ENCODE measurements around the gene C8B.

Gene C8B

DNA sequence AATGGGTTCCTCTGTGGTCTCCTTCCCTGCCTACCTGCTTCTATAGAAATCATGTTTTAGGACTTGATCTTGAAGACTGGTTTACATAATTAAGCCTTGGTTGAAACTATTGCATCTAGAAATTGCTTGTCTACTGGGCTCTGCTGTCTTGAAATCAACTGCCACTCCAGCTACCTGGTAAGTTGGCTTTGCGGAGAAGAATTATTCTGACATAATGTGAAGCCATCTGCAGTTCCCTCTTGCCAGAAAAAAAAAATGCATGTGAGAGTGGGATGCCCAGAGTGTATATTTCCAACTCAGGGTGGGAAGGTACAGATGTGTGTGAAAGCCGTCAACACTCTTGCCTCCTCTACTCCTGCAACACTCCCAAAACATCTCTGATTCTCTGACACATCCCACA, 27.2 kb downstream of the C8B start:
- TF ChIP-seq POLR2AphosphoS5 (IDR thresholded peaks at IDR 0.05; ENCODE audit: low read depth) (no peak), GABPA (IDR thresholded peaks at IDR 0.05; ENCODE audit: low read depth) (no peak), SPI1 (IDR thresholded peaks at IDR 0.05; ENCODE audit: borderline replicate concordance, low read depth) (no peak)
- TF ChIP-seq, protein P1, sequence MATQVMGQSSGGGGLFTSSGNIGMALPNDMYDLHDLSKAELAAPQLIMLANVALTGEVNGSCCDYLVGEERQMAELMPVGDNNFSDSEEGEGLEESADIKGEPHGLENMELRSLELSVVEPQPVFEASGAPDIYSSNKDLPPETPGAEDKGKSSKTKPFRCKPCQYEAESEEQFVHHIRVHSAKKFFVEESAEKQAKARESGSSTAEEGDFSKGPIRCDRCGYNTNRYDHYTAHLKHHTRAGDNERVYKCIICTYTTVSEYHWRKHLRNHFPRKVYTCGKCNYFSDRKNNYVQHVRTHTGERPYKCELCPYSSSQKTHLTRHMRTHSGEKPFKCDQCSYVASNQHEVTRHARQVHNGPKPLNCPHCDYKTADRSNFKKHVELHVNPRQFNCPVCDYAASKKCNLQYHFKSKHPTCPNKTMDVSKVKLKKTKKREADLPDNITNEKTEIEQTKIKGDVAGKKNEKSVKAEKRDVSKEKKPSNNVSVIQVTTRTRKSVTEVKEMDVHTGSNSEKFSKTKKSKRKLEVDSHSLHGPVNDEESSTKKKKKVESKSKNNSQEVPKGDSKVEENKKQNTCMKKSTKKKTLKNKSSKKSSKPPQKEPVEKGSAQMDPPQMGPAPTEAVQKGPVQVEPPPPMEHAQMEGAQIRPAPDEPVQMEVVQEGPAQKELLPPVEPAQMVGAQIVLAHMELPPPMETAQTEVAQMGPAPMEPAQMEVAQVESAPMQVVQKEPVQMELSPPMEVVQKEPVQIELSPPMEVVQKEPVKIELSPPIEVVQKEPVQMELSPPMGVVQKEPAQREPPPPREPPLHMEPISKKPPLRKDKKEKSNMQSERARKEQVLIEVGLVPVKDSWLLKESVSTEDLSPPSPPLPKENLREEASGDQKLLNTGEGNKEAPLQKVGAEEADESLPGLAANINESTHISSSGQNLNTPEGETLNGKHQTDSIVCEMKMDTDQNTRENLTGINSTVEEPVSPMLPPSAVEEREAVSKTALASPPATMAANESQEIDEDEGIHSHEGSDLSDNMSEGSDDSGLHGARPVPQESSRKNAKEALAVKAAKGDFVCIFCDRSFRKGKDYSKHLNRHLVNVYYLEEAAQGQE (IDR thresholded peaks at IDR 0.05; ENCODE audit: insufficient replicate concordance, low read depth) = no peak
- TF ChIP-seq, protein P2, sequence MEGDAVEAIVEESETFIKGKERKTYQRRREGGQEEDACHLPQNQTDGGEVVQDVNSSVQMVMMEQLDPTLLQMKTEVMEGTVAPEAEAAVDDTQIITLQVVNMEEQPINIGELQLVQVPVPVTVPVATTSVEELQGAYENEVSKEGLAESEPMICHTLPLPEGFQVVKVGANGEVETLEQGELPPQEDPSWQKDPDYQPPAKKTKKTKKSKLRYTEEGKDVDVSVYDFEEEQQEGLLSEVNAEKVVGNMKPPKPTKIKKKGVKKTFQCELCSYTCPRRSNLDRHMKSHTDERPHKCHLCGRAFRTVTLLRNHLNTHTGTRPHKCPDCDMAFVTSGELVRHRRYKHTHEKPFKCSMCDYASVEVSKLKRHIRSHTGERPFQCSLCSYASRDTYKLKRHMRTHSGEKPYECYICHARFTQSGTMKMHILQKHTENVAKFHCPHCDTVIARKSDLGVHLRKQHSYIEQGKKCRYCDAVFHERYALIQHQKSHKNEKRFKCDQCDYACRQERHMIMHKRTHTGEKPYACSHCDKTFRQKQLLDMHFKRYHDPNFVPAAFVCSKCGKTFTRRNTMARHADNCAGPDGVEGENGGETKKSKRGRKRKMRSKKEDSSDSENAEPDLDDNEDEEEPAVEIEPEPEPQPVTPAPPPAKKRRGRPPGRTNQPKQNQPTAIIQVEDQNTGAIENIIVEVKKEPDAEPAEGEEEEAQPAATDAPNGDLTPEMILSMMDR (IDR thresholded peaks at IDR 0.05; ENCODE audit: insufficient read depth, low read length) = no peak
- no peak overlapping the region for H3K4me3 ChIP-seq (replicated peaks; ENCODE audit: insufficient read depth, low read length)
- H3K27me3 ChIP-seq (ENCODE audit: insufficient read depth, poor library complexity, severe bottlenecking) = peaks cover 3% of the 10 kb centered on the region
- no peak overlapping the region for H3K27ac ChIP-seq (replicated peaks)
- no peak for DNase-seq (ENCODE audit: low read depth in 1 of 2, low spot score in 1 of 2)

DNA sequence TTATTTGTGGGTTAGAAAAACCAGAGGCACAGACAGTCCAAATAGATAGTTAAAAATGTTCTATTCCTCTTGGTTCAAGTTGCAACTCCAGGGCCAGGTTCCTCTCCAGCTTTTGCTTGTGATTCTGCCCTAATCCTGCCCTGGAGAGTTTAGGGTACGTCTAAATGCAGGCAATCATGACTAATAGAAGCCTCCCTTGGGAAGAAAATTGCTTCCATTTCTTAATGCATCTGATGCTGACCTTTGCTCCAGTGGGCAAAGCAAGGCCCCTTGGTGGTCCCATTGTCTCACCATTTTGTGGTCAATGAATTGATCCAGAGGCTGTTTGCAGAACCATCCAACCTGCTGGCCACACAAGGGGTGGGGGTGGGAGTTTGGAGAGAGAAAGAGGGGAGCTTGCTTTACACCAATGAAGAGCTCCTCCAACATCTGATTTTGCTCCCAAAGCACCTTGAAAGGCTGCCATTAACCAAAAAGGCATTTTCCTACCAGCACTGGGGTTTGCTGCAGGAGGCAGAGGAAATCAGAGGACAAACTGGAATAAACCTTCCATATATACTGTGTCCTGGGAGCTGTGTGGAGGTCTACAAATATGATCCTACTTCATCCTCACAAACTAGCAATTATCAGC, 31.3 kb downstream of the C8B start:
- no peak overlapping the region for H3K4me3 ChIP-seq (replicated peaks; ENCODE audit: insufficient read depth, low read length)
- no peak for DNase-seq (ENCODE audit: low read depth in 1 of 2, low spot score in 1 of 2)
- TF ChIP-seq, protein P2 (IDR thresholded peaks at IDR 0.05; ENCODE audit: insufficient read depth, low read length) = no peak
- no peak for TF ChIP-seq SPI1 (IDR thresholded peaks at IDR 0.05; ENCODE audit: borderline replicate concordance, low read depth)
- TF ChIP-seq POLR2AphosphoS5 (IDR thresholded peaks at IDR 0.05; ENCODE audit: low read depth) = no peak
- TF ChIP-seq, protein P1 (IDR thresholded peaks at IDR 0.05; ENCODE audit: insufficient replicate concordance, low read depth) = no peak
- H3K27me3 ChIP-seq (ENCODE audit: insufficient read depth, poor library complexity, severe bottlenecking) = peaks cover 3% of the 10 kb centered on the region
- no peak overlapping the region for H3K27ac ChIP-seq (replicated peaks)

DNA sequence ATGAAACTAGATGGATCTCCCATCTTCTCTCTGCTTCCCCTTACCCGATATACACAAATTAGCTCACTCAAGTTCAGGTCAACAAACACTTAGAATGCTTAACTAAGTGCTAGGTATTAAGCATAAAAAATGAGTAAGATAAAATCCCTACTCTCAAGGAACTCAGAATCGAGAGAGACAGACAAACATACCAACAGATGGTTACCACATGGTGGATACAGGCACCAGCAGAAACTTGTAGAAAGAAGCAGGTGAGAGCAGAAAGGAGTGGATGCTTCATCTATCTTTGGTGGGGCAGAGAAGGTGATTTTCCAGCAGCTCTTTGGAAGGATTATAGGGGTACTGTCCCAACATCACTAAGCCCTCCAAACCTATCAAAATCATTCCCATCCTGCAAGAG, 32.2 kb downstream of the C8B start:
- no peak for TF ChIP-seq SPI1 (IDR thresholded peaks at IDR 0.05; ENCODE audit: borderline replicate concordance, low read depth)
- TF ChIP-seq, protein P1 (IDR thresholded peaks at IDR 0.05; ENCODE audit: insufficient replicate concordance, low read depth) = no peak
- TF ChIP-seq, protein P2 (IDR thresholded peaks at IDR 0.05; ENCODE audit: insufficient read depth, low read length) = no peak
- no peak for TF ChIP-seq POLR2AphosphoS5 (IDR thresholded peaks at IDR 0.05; ENCODE audit: low read depth)
- TF ChIP-seq GABPA (IDR thresholded peaks at IDR 0.05; ENCODE audit: low read depth) = no peak
- DNase-seq (ENCODE audit: low read depth in 1 of 2, low spot score in 1 of 2) = no peak
- Histone ChIP-seq H3K4me3 (replicated peaks; ENCODE audit: insufficient read depth, low read length) (no peak overlapping the region), H3K27ac (replicated peaks) (no peak overlapping the region), H3K27me3 (ENCODE audit: insufficient read depth, poor library complexity, severe bottlenecking) (peaks cover 3% of the 10 kb centered on the region)
